ENCODE results near the gene EEF1A2.

DNA sequence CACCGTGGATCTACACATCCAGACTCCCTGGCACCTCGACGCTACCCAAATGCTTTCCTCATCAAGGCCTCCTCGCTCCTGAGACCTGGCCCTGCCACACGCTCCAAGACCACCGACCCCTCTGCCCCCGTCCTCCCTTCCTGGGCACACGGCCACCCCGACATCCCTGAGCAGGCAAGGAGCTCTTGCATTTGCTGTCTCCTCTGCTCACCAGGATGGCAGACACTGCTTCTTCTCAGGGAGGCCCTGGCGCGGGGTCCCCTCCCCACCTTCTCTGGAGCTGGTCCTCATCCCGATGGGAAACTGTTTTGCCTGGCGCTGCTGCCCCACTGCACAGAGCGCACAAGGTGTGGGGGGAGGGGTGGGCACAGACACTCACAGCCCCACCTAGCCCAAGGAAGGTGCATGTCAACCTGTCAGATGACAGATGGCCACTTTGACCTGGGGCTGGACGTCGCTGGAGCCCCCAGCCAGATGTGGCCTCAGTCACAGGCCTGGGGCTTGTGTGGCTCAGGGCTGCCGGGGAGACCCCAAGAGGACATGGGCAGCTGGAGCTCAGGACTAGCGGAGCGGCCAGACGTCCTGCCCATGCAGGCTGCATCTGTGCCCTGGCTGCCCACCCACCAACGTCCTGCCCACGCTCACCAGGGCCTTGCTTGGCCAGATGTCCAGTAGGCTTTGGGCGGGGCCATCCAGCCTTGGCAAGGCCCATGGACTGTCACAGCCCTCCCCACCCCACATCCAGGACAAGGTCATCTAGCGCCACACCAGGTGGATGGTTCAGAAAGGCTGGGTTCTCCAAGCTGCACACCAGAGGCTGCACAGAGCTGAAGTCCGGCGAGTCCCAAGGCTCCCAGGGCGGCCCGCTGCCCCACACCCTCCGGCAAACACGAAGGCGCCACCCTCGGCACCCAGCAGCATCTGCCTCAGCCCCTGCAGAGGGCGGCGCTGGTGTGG lies 20.3 kb downstream of the EEF1A2 start:
- TF ChIP-seq, protein P1, sequence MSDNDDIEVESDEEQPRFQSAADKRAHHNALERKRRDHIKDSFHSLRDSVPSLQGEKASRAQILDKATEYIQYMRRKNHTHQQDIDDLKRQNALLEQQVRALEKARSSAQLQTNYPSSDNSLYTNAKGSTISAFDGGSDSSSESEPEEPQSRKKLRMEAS (IDR thresholded peaks at IDR 0.05; ENCODE audit: insufficient read depth, insufficient read length), result no peak
- TF ChIP-seq, protein P2, sequence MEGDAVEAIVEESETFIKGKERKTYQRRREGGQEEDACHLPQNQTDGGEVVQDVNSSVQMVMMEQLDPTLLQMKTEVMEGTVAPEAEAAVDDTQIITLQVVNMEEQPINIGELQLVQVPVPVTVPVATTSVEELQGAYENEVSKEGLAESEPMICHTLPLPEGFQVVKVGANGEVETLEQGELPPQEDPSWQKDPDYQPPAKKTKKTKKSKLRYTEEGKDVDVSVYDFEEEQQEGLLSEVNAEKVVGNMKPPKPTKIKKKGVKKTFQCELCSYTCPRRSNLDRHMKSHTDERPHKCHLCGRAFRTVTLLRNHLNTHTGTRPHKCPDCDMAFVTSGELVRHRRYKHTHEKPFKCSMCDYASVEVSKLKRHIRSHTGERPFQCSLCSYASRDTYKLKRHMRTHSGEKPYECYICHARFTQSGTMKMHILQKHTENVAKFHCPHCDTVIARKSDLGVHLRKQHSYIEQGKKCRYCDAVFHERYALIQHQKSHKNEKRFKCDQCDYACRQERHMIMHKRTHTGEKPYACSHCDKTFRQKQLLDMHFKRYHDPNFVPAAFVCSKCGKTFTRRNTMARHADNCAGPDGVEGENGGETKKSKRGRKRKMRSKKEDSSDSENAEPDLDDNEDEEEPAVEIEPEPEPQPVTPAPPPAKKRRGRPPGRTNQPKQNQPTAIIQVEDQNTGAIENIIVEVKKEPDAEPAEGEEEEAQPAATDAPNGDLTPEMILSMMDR (IDR thresholded peaks at IDR 0.05; ENCODE audit: extremely low read depth in 1 of 2, insufficient read depth in 1 of 2, low read depth in 1 of 2, low read length in 2 of 2), result no peak
- TF ChIP-seq POLR2AphosphoS5 (IDR thresholded peaks at IDR 0.05; ENCODE audit: insufficient read depth, low read depth, low read length), result no peak
- no peak for TF ChIP-seq MYC (IDR thresholded peaks at IDR 0.05; ENCODE audit: low read depth, low read length)
- no peak for TF ChIP-seq JUN (IDR thresholded peaks at IDR 0.05; ENCODE audit: borderline replicate concordance, insufficient read depth, insufficient read length, low read depth)
- TF ChIP-seq FOS (IDR thresholded peaks at IDR 0.05; ENCODE audit: borderline replicate concordance, insufficient read depth, low read length), result no peak
- TF ChIP-seq EZH2 (IDR thresholded peaks at IDR 0.05; ENCODE audit: borderline replicate concordance, low read depth, low read length, severe bottlenecking), result no peak

Data from endothelial cell of umbilical vein (primary cell).